Measurements from ENCODE around the gene MIEN1.
"Not testable (repeated sequence)": the region's sequence is repeated elsewhere in the genome, so short reads cannot be mapped to it uniquely, and the experiment has no call there.

MIEN1 gene

GRCh38 chr17:39755554-39756379, 25.4 kb upstream of the MIEN1 start:
- peak; percentile 28 to 44 (median 32) for DNase-seq (ENCODE audit: low read depth in 3 of 3)

GRCh38 chr17:39754958-39755553, 24.7 kb upstream of the MIEN1 start:
- no peak for DNase-seq (ENCODE audit: low read depth in 3 of 3)

DNA sequence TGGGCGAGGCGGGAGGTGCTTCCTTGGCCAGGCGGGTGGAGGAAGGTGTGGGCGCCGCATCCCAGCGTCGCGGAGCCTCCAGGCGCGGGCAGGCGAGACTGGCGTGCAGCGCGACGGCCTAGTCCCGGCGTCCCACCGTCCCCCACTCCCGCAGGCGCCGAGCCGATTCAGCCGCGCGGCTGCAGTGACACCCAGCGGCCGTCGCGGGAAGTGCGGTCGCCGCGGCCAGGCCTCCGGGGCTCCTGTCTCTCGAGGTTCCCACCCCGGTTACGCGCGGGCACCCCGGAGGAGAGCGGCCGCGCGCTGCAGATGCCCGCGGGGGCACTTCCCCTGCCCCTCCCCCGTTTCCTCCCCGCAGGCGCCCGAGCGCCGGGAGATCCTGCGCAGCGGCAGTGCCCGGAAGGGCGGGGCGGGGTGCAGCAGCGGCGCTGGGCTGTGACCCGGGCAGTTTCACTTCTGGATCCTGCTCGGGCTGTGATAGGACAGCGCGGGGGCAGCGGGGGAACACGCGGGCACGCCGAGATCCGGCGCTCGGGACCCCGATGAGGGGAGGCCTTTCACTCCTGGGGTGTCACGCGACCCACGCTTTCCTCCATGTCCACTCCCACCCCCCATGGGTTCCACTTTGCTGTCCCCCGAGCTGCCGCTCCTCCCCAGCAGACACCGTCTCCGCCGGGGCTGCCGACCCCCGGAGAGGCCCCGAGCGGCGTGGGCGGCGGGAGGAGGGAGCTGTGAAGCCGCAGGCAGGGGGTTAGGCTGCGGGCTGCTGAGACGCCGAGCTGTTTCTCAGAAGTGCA, 24.0 kb upstream of the MIEN1 start:
- DNase-seq (ENCODE audit: low read depth in 3 of 3), result peak; percentile 86 to 94 (median 88)

DNA sequence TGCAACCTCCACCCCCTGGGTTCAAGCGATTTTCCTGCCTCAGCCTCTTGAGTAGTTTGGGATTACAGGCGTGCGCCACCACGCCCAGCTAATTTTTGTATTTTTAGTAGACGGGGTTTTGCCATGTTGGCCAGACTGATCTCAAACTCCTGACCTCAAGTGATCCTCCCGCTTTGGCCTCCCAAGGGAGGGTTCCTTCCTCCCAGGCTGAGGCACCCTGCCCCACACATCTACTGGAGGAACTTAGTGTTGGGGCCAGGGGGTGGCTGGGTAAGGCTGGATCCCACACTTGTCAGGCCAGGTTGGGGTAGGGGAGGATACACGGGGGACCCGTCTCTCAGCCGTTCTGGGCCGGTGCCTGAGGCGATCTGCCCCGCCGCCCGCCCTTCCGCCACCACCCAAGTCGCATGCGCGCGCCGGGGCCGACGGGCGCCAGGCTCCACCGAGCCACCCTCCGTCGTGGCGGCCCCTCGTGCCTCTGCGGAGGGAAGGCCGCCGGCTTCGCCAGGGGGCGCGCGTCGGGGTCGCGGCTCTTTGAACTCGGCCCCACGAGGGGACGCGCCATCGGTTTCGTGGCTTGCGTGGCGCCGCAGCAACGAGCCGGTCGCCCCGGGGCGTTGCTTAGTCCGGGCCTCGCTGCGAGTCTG, 23.3 kb upstream of the MIEN1 start:
- DNase-seq (ENCODE audit: low read depth in 3 of 3), result no peak

DNA sequence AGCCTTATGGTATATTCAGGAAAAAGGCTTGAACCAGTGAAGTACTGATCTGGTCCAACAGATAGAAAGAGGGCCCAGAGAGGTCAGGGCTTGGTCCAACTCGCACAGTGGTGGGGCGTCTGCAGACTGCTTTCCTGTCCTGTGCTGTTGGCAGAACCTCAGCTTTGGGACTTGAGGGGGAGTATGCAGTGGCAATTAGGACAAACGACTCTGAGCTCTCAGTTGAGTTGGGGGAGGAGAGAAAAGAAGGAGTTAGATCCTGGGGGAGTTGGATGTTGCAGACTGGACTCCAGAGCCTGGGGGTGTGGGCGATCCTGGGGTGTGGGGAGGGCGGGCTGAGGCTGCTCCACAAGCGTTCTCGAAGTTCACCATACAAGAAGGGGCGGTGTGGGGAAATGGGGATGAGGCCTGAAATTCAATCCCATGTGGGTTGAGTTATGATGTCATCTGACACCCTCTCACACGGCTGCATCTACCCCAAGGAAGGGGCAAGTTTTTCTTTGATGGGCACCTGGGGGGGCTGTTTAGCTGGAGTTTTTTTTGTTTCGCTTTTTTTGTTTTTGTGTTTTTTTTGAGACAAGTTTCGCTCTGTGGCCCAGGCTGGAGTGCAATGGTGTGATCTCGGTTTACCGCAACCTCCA, 22.0 kb upstream of the MIEN1 start:
- no peak for DNase-seq (ENCODE audit: low read depth in 3 of 3)

DNA sequence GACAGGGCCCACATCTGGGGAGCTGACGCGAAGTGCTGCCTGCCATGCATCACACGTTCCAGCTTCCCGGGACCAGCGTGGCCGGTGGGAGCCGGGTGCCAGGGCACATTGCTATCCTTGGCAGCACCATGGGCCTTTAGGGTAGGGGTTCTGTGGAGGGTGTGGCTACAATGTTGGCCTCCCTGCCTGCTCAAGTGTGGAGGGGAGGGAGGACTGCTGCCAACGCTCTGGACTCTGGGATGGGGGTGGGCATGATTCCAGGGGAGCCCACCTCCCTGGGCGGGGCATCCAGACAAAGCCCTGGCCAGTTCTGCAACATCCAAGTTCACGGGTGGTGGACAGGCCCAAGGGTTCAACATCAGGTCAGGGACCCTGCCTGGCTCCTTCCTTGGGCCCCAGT, 21.3 kb upstream of the MIEN1 start:
- peak in 1 of 3 experiments; percentile 26 for DNase-seq (ENCODE audit: low read depth in 3 of 3)

GRCh38 chr17:39751016-39751543, 20.7 kb upstream of the MIEN1 start:
- no peak for DNase-seq (ENCODE audit: low read depth in 3 of 3)

- DNase-seq (ENCODE audit: low read depth in 3 of 3), result no peak
Observed at GRCh38 chr17:39750131-39751015, 20.0 kb upstream of the MIEN1 start.

DNA sequence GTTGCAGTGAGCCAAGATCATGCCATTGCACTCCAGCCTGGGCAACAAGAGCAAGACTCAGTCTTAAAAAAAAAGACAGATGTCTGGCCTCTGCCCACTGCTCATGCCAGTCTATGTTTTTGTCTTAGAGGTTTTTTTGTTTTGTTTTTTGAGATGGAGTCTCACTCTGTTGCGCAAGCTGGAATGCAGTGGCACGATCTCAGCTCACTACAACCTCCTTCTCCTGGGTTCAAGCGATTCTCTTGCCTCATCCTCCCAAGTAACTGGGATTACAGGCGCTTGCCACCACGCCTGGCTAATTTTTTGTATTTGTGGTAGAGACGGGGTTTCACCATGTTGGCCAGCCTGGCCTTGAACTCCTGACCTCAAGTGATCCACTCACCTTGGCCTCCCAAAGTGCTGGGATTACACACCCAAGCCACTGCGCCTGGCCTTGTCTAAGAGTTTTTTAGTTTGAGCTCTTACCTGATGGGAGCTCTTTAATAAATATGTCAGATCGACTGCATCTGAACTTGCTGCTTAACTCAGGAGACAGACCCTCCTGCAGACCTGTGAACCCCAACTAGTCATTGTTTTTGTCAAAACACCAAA, 18.2 kb upstream of the MIEN1 start:
- DNase-seq (ENCODE audit: low read depth in 3 of 3), result not testable (repeated sequence)

GRCh38 chr17:39747745-39748144, 17.4 kb upstream of the MIEN1 start:
- DNase-seq (ENCODE audit: low read depth in 3 of 3), result no peak

GRCh38 chr17:39746145-39746461, 15.8 kb upstream of the MIEN1 start:
- DNase-seq (ENCODE audit: low read depth in 3 of 3), result no peak

- no peak for DNase-seq (ENCODE audit: low read depth in 3 of 3)
Observed at GRCh38 chr17:39745335-39746144, 15.2 kb upstream of the MIEN1 start.

DNA sequence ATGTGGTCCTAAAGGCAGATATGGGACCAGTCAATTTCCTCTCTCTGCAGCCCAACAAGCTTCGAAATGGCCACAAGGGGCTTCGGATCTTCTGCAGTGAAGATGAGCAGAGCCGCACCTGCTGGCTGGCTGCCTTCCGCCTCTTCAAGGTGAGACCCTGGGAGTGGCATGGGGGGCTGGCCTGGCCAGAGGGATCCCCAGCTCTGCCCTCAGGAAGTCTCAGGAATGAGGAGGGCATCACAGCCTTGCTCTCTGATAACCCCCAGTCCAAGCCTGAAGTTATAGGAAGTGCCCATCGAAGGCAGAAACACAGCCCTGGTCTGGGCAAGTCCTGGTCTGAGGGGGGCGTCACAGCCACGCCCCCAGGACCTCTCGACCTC, 14.5 kb upstream of the MIEN1 start:
- DNase-seq (ENCODE audit: low read depth in 3 of 3), result no peak

DNA sequence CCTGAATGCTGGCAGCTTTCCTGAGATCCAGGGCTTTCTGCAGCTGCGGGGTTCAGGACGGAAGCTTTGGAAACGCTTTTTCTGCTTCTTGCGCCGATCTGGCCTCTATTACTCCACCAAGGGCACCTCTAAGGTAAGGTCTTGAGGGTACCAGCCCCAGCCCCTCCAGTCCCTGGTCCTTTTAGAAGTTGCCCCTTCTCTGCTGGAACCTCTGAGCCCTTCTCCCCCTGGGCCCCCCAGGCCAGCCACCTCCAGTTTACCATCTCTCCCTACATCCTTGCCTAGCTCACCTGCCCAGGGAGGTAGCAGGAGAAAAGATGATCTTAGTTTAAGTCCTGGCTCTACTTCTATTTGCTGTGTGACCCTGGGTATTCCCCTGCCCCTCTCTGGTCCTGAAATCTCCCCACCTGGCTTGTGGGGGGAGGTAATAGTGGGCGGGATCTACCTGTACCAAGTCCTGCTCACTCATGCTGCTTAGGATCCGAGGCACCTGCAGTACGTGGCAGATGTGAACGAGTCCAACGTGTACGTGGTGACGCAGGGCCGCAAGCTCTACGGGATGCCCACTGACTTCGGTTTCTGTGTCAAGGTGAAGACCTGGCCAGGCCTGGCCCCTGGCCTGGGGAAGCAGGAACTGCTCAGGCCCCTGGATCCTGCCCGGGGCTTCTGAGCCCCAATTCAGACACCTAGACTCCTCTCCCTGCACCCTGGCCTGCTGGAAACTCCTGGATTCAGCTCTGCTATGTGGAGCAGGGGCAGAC, 13.9 kb upstream of the MIEN1 start:
- DNase-seq (ENCODE audit: low read depth in 3 of 3), result no peak

DNA sequence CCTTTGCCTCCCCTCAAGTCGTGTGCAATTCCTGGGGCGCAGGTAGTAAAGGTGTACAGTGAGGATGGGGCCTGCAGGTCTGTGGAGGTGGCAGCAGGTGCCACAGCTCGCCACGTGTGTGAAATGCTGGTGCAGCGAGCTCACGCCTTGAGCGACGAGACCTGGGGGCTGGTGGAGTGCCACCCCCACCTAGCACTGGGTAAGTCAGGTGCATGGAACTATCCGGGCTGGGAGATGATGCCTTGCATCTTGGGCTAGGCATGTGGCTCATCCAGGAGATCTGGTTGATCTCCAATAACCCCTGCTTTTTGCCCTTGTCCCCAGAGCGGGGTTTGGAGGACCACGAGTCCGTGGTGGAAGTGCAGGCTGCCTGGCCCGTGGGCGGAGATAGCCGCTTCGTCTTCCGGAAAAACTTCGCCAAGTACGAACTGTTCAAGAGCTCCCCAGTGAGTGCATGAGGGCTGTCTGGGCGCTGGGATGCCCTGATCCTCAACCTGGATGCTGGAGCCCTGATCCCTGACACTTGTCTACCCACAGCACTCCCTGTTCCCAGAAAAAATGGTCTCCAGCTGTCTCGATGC, 12.6 kb upstream of the MIEN1 start:
- no peak for DNase-seq (ENCODE audit: low read depth in 3 of 3)

DNA sequence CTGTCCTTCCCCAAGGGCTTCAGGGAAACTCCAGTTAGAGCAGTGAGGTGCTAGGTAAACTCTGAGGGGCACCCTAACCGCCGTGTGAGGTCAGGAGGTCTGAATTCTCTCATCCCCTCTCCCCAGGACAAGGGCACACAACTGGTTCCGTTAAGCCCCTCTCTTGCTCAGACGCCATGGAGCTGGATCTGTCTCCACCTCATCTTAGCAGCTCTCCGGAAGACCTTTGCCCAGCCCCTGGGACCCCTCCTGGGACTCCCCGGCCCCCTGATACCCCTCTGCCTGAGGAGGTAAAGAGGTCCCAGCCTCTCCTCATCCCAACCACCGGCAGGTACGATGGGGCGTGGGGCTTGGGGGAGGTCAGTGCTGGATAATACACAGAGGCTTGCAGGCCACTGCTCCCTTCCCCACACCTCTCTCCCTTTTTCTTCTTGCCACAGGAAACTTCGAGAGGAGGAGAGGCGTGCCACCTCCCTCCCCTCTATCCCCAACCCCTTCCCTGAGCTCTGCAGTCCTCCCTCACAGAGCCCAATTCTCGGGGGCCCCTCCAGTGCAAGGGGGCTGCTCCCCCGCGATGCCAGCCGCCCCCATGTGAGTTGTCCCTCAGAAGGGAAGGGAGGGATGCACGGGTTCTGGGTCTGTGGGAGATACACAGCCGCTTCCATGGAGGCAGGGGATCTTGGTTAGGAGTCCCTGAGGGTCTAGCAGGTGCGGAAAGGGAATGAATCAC, 12.0 kb upstream of the MIEN1 start:
- no peak for DNase-seq (ENCODE audit: low read depth in 3 of 3)

DNA sequence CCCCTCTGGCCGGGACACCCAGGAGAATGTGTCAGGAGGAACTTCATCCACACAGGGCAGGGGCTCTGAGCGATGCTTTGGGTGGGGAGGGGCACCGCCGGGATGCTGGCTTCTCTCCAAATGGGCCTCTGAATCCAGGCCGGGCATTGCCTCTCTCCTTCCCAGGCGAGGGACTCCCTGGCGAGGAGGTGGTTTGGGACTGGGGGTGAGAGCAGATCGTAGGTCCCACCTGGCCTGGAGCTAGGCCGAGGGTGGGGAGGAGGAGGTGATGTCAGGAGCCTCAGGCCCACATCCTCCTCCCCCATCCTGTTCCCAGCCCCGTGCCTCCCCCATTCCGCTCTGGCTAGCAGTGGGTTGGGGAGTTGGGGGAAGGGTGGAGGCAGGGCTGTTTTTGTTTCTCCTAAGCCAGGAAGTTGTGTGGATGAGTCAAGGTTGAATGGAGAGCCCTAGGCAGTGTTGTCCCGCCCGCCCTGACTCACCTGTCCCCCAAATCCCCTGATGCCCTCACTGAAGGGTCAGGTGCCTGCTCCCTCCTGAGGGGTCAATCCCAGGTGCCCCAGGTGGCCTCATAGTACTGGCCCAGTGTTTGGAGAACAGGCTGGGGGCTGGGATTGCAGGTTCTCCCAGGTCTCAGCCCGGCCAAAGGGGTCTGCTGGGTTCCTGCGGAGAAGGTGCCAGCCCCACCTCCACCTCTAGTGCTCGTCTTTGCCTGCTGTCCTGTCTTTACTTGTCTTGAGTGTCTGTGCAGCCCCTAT, 10.2 kb upstream of the MIEN1 start:
- no peak for DNase-seq (ENCODE audit: low read depth in 3 of 3)

All from stimulated activated CD4-positive, alpha-beta T cell treated with anti-CD3 and anti-CD28 coated beads, TNF-alpha, amount 100 ng/mL, for 24 hours (primary cell).